Upper lobe of right lung (tissue), 1 donor: Measurements from ENCODE around the gene FARP2. TPM values are rescaled to one million over a fixed set of nuclear protein-coding genes. Genes with fewer than 3 reads are reported as not detected.
A peak's percentile ranks its signal among the peaks of the same experiment; 100 is the strongest.
"Not testable (repeated sequence)": the region's sequence is repeated elsewhere in the genome, so short reads cannot be mapped to it uniquely, and the experiment has no call there.

Experiments
- ATAC-seq: fragments of 200-7000 bp; cut with Tn5 transposase; one replicate; pipeline ENCODE4 v1.9.1; 2020; ENCODE audit warnings: mild to moderate bottlenecking, moderate library complexity
- DNase-seq: peaks from one replicate; pipeline ENCODE4 v3.0.0-alpha.2; 2020
- H3K27ac ChIP-seq: fragments of 200-600 bp; one replicate; pipeline ENCODE4 v1.8.0; 2022
- H3K27me3 ChIP-seq: fragments of 200-600 bp; one replicate; pipeline ENCODE4 v1.8.0; 2022; ENCODE audit warnings: mild to moderate bottlenecking
- H3K36me3 ChIP-seq: fragments of 200-600 bp; one replicate; pipeline ENCODE4 v1.8.0; 2022
- H3K4me1 ChIP-seq: fragments of 200-600 bp; one replicate; pipeline ENCODE4 v1.8.0; 2022
- H3K4me3 ChIP-seq: fragments of 200-600 bp; one replicate; pipeline ENCODE4 v1.8.0; 2022; ENCODE audit warnings: mild to moderate bottlenecking
- H3K9me3 ChIP-seq: fragments of 200-600 bp; one replicate; pipeline ENCODE4 v1.8.0; 2022
- CTCF ChIP-seq: fragments of 200-600 bp; IDR thresholded peaks from one replicate; pipeline ENCODE4 v1.8.0; 2022; ENCODE audit warnings: antibody characterized with exemption
- intact Hi-C: fragments of 100-400 bp; cut with DNase I; formaldehyde crosslinking; loops from one replicate; pipeline ENCODE4 v1.11.0; 2022
- total RNA-seq: library from RNA; stranded (reverse); fragmentation: NEBNext Ultra II Directional; extraction: Animal tissue kit (Norgen Biotek cat#: 25700); gene quantifications from one replicate; pipeline ENCODE4 v1.2.1, GENCODE V29; 2021
- donor health status: DM: no; HTN: yes; CAD: no; lungs with severe emphysema.

Gene FARP2
- total RNA-seq, 1 donor from 2014 or later = 48.6 TPM

GRCh38 chr2:241432824-241433448 is 76.9 kb downstream of the FARP2 start:
- no peaks in the 10 kb centered on the region for H3K9me3 ChIP-seq
- H3K4me3 ChIP-seq = no peak overlapping the region
- H3K27me3 ChIP-seq = no peaks in the 10 kb centered on the region
- H3K27ac ChIP-seq = no peak overlapping the region
- DNase-seq (no peak), ATAC-seq (peak; percentile 96)
- H3K36me3 ChIP-seq = peaks cover 59% of the 10 kb centered on the region
- no peak for TF ChIP-seq CTCF
- peaks cover 5% of the 10 kb centered on the region for H3K4me1 ChIP-seq
- intact Hi-C loops = no loop called here

GRCh38 chr2:241437179-241437578 is 81.1 kb downstream of the FARP2 start:
- ATAC-seq (no peak), DNase-seq (no peak)
- intact Hi-C loops = no loop called here

GRCh38 chr2:241441492-241441891 is 85.4 kb downstream of the FARP2 start:
- no peaks in the 10 kb centered on the region for H3K9me3 ChIP-seq
- H3K27me3 ChIP-seq = no peaks in the 10 kb centered on the region
- peaks cover 68% of the 10 kb centered on the region for H3K36me3 ChIP-seq
- intact Hi-C loops = no loop called here
- no peak for TF ChIP-seq CTCF
- H3K4me1 ChIP-seq = no peaks in the 10 kb centered on the region
- H3K27ac ChIP-seq = no peak overlapping the region
- no peak for DNase-seq
- no peak for ATAC-seq
- no peak overlapping the region for H3K4me3 ChIP-seq

More at GRCh38 chr2:241437179-241437578, 81.1 kb downstream of the FARP2 start:
- Histone ChIP-seq H3K4me1 (peaks cover 5% of the 10 kb centered on the region), H3K9me3 (no peaks in the 10 kb centered on the region), H3K36me3 (peaks cover 82% of the 10 kb centered on the region), H3K27me3 (no peaks in the 10 kb centered on the region), H3K4me3 (no peak overlapping the region), H3K27ac (no peak overlapping the region)
- no peak for TF ChIP-seq CTCF

GRCh38 chr2:241443486-241444223 is 87.6 kb downstream of the FARP2 start:
- Histone ChIP-seq H3K36me3 (peaks cover 58% of the 10 kb centered on the region), H3K9me3 (no peaks in the 10 kb centered on the region), H3K4me1 (no peaks in the 10 kb centered on the region), H3K27ac (no peak overlapping the region), H3K27me3 (no peaks in the 10 kb centered on the region), H3K4me3 (no peak overlapping the region)
- no peak for TF ChIP-seq CTCF
- intact Hi-C loops = no loop called here
- DNase-seq (no peak), ATAC-seq (no peak)

- intact Hi-C loops = no loop called here
Measured at GRCh38 chr2:241445426-241445825, 89.3 kb downstream of the FARP2 start.

GRCh38 chr2:241450092-241450491 is 94.0 kb downstream of the FARP2 start:
- H3K4me3 ChIP-seq, H3K4me1 ChIP-seq, H3K27ac ChIP-seq, intact Hi-C loops, ATAC-seq, H3K9me3 ChIP-seq, H3K27me3 ChIP-seq, H3K36me3 ChIP-seq, DNase-seq: not testable (repeated sequence)

More at GRCh38 chr2:241445426-241445825, 89.3 kb downstream of the FARP2 start:
- Histone ChIP-seq H3K4me3 (no peak overlapping the region), H3K27ac (no peak overlapping the region), H3K9me3 (no peaks in the 10 kb centered on the region), H3K4me1 (no peaks in the 10 kb centered on the region), H3K36me3 (peaks cover 42% of the 10 kb centered on the region), H3K27me3 (no peaks in the 10 kb centered on the region)
- ATAC-seq (no peak), DNase-seq (no peak)
- no peak for TF ChIP-seq CTCF
